Measurements from ENCODE around the gene SLIT3. TPM values are rescaled to one million over a fixed set of nuclear protein-coding genes. Genes with fewer than 3 reads are reported as not detected.

The SLIT3 gene
- total RNA-seq, 3 donors from 2014 or later: 30.7 to 103 (median 54.1) TPM

- Histone ChIP-seq H3K4me1 (no peaks in the 10 kb centered on the region), H3K9me3 (no peaks in the 10 kb centered on the region), H3K27ac (no peak overlapping the region), H3K4me3 (no peak overlapping the region), H3K36me3 (no peaks in the 10 kb centered on the region), H3K27me3 (no peaks in the 10 kb centered on the region)
- intact Hi-C loops (cut with DNase I; ENCODE audit: low total_unique reads): no loop called here
- DNase-seq (ENCODE audit: low spot score in 2 of 2): no peak
- TF ChIP-seq CTCF (IDR thresholded peaks at IDR 0.05): no peak
- no peak for TF ChIP-seq POLR2A (IDR thresholded peaks at IDR 0.05)
- TF ChIP-seq POLR2AphosphoS5 (IDR thresholded peaks at IDR 0.05): no peak
Measured at GRCh38 chr5:169331292-169331852, 30.4 kb upstream of the SLIT3 start.

GRCh38 chr5:169328401-169328800, 27.5 kb upstream of the SLIT3 start:
- H3K36me3 ChIP-seq: no peaks in the 10 kb centered on the region
- H3K9me3 ChIP-seq: no peaks in the 10 kb centered on the region
- H3K27ac ChIP-seq: no peak overlapping the region
- TF ChIP-seq CTCF (IDR thresholded peaks at IDR 0.05) (no peak), POLR2A (IDR thresholded peaks at IDR 0.05) (no peak), POLR2AphosphoS5 (IDR thresholded peaks at IDR 0.05) (no peak)
- no peaks in the 10 kb centered on the region for H3K27me3 ChIP-seq
- intact Hi-C loops (cut with DNase I; ENCODE audit: low total_unique reads): no loop called here
- no peak overlapping the region for H3K4me3 ChIP-seq
- DNase-seq (ENCODE audit: low spot score in 2 of 2): no peak
- no peaks in the 10 kb centered on the region for H3K4me1 ChIP-seq

- Histone ChIP-seq H3K27ac (no peak overlapping the region), H3K9me3 (no peaks in the 10 kb centered on the region), H3K4me3 (no peak overlapping the region), H3K4me1 (no peaks in the 10 kb centered on the region), H3K36me3 (no peaks in the 10 kb centered on the region), H3K27me3 (no peaks in the 10 kb centered on the region)
- intact Hi-C loops (cut with DNase I; ENCODE audit: low total_unique reads): no loop called here
- no peak for DNase-seq (ENCODE audit: low spot score in 2 of 2)
- TF ChIP-seq CTCF (IDR thresholded peaks at IDR 0.05): no peak
- no peak for TF ChIP-seq POLR2A (IDR thresholded peaks at IDR 0.05)
- TF ChIP-seq POLR2AphosphoS5 (IDR thresholded peaks at IDR 0.05): no peak
Measured at GRCh38 chr5:169325273-169325672, 24.3 kb upstream of the SLIT3 start.

GRCh38 chr5:169318556-169318955, 17.6 kb upstream of the SLIT3 start:
- intact Hi-C loops (cut with DNase I; ENCODE audit: low total_unique reads): no loop called here
- no peaks in the 10 kb centered on the region for H3K4me1 ChIP-seq
- no peak for TF ChIP-seq POLR2AphosphoS5 (IDR thresholded peaks at IDR 0.05)
- TF ChIP-seq POLR2A (IDR thresholded peaks at IDR 0.05): no peak
- TF ChIP-seq CTCF (IDR thresholded peaks at IDR 0.05): no peak
- no peaks in the 10 kb centered on the region for H3K36me3 ChIP-seq
- H3K27me3 ChIP-seq: no peaks in the 10 kb centered on the region
- H3K27ac ChIP-seq: no peak overlapping the region
- DNase-seq (ENCODE audit: low spot score in 2 of 2): no peak
- no peak overlapping the region for H3K4me3 ChIP-seq
- H3K9me3 ChIP-seq: no peaks in the 10 kb centered on the region

- TF ChIP-seq POLR2AphosphoS5 (IDR thresholded peaks at IDR 0.05) (no peak), CTCF (IDR thresholded peaks at IDR 0.05) (no peak), POLR2A (IDR thresholded peaks at IDR 0.05) (no peak)
- Histone ChIP-seq H3K4me3 (no peak overlapping the region), H3K27me3 (peaks cover 0 to 9% of the 10 kb centered on the region in 2 donors), H3K9me3 (no peaks in the 10 kb centered on the region), H3K27ac (no peak overlapping the region), H3K4me1 (no peaks in the 10 kb centered on the region), H3K36me3 (no peaks in the 10 kb centered on the region)
- DNase-seq (ENCODE audit: low spot score in 2 of 2): no peak
- intact Hi-C loops (cut with DNase I; ENCODE audit: low total_unique reads): no loop called here
Measured at GRCh38 chr5:169307646-169308045, 6.7 kb upstream of the SLIT3 start.

All from breast epithelium (tissue), 4 donors.